Stimulated activated CD4-positive, alpha-beta T cell treated with anti-CD3 and anti-CD28 coated beads, Interleukin-15, amount 100 ng/mL, for 48 hours (primary cell): ENCODE measurements around the gene NHLRC2.

ENCODE experiments used
- DNase-seq, 2 donors: peaks; one replicate each; pipeline ENCODE4 v3.0.0-alpha.2; 2020; ENCODE audit warnings: low read depth in 2 of 2

NHLRC2 gene

GRCh38 chr10:113908236-113908635 lies 53.8 kb downstream of the NHLRC2 start:
- DNase-seq = no peak

- no peak for DNase-seq
Observed at GRCh38 chr10:113911113-113911512, 56.7 kb downstream of the NHLRC2 start.

- DNase-seq = no peak
Observed at GRCh38 chr10:113911839-113912238, 57.4 kb downstream of the NHLRC2 start.

DNA sequence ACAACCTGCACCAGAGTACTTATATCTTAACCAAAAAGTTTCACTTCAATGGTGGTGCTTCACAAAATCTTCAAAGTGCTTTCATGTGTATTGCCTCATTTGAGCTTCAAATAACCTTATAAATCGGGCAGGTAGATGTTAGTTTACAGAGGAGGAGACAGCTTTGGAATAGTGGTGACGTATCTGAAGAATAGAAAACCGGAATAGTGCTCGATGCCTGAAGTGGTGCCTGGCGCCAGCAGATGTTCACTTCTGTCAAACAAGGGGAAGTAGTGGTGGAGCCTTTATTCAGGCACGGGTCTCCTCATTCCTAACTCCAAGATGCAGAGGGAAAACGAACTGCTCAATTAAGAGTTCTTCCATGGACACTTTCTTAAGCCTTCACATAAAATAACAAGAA lies 58.1 kb downstream of the NHLRC2 start:
- no peak for DNase-seq

DNA sequence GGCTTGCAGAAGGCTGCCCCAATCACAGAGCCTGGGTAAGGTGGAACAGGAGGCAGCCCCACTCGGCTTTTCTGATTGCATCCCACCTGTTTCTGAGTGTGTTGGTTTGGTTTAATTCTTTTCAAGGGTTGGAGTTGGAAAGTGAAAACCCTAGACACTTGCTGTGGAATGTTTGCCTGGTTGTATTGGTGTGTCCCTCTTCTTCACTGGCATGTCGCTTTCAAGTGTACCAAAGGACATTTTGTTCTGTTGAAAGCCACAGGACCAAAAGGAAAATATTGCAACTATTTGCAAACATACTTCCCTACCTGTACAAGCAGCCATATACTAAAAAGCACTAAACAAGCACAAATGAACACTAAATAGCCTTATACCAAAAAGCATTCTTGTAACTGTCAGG lies 60.5 kb downstream of the NHLRC2 start:
- DNase-seq = no peak

DNA sequence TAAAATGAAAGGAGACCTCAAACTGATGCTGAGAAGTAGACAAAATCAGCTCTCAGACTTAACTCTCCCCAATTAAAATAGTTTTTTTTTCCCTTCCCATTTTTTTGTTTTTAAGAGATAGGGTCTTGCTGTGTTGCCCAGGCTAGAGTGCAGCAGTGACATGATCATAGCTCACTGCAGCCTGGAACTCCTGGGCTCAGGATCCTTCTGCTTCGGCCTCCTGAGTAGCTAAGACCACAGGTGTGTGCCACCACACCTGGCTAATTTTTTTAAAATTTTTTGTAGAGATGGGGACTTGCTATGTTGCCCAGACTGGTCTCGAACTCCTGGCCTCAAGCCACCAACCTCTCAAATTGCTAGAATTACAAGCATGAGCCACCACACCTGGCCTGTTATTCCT lies 61.1 kb downstream of the NHLRC2 start:
- DNase-seq = no peak

- no peak for DNase-seq
Observed at GRCh38 chr10:113916053-113916452, 61.6 kb downstream of the NHLRC2 start.

DNA sequence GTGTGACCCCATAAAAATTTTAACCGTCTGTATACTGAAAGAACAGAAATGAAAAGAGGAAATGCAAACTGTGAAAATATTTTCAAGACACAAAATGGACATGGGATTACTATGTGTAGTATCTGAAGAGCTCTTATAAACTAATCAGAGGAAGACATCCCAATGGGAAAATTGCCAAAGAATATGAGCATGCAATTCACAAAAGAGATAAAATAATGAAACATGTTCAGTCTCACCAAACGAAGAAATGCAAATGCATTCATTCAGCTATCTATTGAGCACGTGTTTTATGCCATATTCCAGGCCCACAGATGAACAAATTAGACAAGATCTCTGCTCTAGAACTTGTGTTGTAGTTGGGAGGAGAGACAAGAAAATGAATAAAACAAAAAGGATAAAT lies 63.2 kb downstream of the NHLRC2 start:
- DNase-seq = no peak

GRCh38 chr10:113920114-113920513 lies 65.7 kb downstream of the NHLRC2 start:
- no peak for DNase-seq

DNA sequence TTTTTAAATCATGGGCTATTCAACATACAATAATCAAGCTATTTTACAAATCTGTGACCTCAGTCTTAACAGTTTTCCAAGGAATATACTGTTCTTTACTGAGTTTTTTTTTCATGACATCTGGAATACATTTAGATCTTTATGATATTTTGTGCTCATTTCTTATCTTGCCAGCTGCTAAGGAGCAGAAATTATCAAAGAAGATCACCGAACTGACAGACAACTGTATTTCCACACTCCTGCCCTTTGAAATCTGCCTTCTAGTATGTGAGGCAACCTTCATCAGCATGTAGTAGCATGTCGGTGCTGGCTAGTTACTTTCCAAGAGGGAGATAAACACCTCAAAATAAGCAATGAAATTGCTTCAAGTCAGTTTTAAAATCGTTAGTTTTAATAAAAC lies 66.4 kb downstream of the NHLRC2 start:
- DNase-seq = no peak

DNA sequence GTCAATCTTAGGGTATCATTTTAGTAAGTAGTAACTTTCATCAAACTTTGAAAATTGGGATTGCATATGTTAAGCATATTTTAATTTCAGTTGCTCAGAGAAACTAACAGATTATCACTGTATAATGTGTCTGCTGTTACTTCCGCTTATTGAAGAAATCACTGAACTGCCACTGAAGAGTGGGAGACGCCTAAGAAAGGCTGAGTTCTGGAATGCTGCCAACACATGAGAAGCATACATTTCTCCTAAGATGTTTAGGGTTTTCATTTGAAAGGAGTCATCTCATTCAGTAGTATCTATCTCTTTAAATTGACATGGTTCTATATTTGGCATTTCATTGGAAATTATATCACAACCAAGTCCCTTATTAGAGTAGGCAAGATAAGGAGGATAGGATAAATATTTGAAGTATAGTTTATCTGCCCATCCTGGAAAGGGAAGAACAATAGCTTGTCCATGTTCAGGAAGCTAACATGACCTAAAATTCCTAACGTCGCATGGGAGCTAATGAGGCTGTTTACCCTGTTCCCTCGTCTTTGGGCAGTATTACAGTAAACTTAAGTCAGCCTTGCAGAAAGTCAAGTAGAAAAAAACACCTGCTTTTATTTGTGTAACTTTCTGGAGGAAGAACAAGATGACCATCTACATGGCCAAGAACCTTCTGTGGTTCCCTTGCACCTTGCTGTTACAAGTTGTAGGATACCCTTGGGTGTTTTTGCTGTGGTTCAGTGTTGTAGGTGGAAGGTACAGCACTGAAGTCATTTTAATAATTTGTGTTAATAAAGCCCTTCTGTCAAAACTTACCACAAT lies 67.3 kb downstream of the NHLRC2 start:
- DNase-seq = no peak

GRCh38 chr10:113922787-113923570 lies 68.5 kb downstream of the NHLRC2 start:
- DNase-seq = no peak

GRCh38 chr10:113924186-113924585 lies 69.7 kb downstream of the NHLRC2 start:
- DNase-seq = no peak

DNA sequence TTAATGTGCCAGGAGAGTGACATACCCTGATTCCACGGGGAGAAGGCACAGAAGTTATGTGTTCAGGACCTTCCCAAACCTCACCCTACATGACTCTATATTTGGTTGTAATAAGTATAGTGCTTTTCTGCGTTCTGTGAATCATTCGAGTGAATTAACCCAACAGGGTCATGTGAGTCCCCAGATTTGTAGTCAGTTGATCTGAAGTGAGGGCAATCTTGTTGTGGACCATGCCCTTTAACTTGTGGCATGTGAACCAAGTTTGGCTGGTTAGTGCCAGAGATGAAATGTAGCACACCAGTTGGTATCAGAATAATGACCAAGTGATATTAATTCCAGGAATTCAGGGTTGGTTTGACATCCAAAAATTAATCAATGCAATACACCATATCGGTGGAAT lies 70.2 kb downstream of the NHLRC2 start:
- DNase-seq = no peak

- no peak for DNase-seq
Observed at GRCh38 chr10:113927440-113927839, 73.0 kb downstream of the NHLRC2 start.

DNA sequence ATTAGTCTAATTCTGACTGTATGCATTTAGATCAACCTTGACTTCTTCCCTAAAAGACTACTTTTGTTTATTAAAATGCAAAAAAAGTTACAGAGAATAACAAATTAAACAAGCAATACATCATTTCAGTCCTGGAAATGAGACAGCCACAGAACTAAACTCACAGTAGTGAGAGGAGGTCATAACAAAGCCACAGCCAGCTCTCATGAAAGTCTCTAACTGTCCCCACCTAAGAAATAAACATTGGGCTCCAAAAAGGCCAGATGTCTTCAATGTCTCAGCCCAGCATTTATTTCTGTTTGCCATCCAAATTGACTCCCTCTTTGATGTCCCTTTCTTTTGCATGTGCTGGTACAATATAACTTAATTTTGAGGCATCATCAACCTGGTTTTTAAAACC lies 74.4 kb downstream of the NHLRC2 start:
- DNase-seq = no peak

DNA sequence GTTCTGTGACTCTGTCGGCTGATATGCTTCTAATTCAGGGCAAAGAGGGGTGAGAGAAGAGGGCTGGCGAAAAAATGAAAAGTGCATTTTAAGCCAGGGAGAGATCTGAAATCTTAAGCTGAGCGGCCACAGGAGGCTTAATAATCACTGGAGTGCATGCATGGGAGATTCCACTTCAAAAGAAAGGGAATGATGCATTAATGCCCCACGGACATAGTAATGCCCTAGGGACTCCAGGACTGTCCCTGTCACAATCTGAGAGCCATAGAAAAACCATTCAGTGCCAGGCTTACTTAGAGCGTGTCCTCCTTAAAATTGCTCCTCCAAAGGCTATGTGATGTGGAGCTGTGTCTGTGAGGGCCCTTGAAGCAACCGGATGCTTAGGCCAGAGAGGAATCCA lies 75.1 kb downstream of the NHLRC2 start:
- DNase-seq = no peak

DNA sequence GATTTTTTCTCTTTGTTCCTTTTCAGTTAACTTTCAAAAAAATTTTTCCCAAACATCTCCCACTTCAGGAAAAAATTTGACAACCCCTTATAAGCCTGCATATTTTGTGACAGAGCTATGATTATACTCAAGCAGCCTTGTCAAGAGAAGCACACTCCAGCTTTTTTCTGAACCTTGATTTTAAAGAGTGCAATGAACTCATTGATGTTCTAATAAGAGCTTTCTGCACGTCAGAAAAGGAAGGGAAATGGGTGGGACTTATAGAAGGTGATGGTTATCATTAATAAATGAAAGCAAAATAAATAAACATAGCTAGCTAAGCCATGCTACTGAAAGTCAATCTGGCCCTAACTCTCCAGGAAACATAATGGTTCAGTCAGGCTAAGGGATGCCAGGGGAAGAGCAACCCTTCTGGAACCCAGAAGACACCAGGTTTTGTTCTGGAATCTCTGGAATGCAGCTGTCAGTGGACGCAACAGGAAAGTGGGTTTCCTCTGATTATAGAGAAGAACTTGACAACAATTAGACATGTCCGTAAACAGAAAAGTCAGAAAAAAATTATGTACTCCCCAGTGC lies 76.1 kb downstream of the NHLRC2 start:
- no peak for DNase-seq

DNA sequence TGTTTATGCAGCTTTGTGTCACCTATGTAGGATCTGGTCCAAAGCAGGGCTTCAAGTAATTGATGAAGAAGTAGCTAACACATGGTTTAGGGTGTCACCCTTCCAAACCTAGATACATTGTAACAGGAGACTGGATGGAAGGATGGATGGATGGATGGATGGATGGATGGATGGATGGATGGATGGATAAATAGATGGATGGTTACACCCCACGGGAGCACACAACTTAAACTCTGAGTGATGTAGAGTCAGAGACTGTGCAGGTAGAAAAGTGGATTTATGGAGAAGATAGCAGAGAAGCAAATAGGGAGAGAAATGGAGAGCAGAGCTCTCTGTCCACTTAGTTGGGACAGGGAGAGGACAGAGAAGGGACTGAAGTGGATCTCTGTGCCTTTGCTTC lies 78.4 kb downstream of the NHLRC2 start:
- DNase-seq = no peak

- DNase-seq = no peak
Observed at GRCh38 chr10:113933894-113934532, 79.6 kb downstream of the NHLRC2 start.

DNA sequence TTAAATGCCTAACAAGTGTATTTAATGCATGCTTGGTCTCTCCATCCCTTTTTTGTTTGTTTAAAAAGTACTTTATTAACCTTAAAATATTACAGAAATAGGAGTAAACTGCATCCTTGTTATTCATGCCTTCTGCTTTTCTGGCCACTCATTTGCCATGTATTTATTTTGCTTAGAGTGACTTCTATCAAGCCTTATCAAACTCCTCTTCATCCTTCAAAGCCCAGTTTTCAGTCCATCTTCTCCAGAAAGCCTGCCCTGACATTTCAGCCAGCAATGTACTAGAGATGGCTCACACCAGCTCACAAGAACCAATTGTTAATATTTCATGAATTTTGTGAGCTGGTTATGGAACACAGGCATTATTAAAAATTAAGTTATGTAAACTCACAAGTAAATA lies 82.8 kb downstream of the NHLRC2 start:
- no peak for DNase-seq

- DNase-seq = no peak
Observed at GRCh38 chr10:113937756-113938155, 83.3 kb downstream of the NHLRC2 start.
